ENCODE results near the gene MRPS27.
"Not testable (repeated sequence)": the region's sequence is repeated elsewhere in the genome, so short reads cannot be mapped to it uniquely, and the experiment has no call there.

MRPS27 gene

GRCh38 chr5:72325566-72326305 lies 5.7 kb upstream of the MRPS27 start:
- no peak for DNase-seq

DNA sequence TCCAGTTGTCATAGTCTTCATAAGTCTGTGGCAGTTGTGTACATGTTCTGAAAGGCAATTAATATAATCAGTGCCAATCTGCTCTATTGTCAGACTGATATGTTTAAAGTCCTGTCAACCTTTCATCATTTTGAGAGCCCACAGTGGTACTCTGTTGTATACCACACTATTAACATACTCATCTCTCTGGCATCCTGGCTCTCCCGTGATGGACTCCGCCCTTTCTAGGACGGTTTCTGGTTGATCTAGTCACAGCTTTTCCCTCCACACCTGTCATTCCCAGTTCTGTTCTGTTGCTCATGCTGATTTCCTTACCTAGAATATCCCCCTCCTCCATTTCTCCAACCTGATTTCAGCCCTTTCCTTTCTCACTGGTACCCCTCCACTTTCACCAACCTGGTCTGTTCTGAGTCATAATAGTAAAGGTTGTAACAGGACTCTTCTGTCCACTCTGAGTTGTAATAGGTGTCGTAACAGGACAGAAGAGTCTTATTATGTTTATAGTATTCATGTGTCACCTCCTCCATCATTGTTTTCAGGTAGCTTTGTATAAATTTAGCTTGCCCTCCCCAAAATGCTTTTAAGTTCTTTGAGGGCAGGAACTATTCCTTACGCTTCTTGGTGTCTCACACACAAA lies 4.3 kb upstream of the MRPS27 start:
- no peak for DNase-seq

DNA sequence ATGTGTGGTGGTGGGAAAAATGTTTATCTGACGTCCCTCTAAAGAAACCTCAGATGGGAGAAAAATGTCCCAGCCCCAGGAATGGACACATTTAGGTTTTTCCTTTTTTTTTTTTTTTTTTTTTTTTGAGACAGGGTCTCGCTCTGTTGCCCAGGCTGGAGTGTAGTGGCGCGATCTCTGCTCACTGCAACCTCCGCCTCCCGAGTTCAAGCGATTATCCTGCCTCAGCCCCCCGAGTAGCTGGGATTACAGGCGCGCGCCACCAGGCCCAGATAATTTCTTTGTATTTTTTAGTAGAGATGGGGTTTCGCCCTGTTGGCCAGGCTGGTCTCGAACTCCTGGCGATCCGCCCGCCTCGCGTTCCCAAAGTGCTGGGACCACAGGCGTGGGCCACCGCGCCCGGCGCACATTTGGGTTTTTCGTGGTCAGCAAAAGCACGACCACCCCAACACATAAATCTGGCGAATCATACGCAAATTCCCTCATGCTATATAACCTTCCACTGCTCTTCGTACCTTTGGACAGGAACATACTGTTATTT lies 535 bp downstream of the MRPS27 start:
- DNase-seq: not testable (repeated sequence)

DNA sequence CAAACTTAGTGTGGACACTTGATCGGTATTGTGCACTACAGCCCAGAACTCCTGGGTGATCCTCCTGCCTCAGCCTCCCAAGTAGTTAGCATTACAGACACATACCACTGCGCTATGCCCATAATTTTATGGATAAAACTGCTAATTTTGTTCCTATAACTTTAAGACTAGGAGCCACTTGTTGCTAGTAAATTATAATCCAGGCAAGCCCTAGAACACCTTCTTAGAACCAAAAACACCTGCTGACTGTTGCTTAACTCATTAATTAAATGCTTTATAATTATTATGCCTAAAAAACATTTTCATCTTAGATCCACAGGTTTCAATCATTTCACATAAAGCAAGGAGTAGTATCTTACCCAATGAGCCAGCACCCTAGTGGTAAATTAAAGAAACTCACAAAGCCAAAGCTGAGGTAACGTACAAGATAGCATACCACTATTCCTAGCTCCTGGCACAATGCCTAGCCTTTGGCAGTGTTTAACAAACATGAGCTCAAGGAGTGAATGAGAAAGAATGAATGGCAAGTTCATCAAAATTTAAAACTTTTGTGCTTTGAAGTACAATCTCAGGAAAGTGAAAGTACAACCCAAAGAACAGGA lies 5.4 kb downstream of the MRPS27 start:
- DNase-seq: peak; percentile 18 to 26

DNA sequence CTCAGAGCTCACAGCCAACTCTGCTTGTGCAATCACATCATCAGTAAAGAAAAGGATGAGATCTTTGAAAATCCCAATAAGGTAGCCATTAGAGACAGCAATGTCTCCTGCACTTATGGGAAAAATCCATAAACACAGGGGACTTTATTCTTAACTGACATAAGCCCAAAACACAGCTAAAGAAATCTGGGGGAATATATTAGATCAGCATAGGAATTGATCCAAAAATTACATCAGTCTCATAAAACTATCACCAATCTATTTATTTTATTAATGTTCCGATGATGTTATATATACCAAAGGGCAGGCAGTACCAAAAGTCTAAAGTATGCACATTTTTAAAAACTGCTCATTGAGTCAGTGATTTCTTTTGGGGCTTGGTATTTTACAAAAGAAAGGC lies 6.9 kb downstream of the MRPS27 start:
- no peak for DNase-seq

GRCh38 chr5:72308853-72309191 lies 11.2 kb downstream of the MRPS27 start:
- DNase-seq: no peak

DNA sequence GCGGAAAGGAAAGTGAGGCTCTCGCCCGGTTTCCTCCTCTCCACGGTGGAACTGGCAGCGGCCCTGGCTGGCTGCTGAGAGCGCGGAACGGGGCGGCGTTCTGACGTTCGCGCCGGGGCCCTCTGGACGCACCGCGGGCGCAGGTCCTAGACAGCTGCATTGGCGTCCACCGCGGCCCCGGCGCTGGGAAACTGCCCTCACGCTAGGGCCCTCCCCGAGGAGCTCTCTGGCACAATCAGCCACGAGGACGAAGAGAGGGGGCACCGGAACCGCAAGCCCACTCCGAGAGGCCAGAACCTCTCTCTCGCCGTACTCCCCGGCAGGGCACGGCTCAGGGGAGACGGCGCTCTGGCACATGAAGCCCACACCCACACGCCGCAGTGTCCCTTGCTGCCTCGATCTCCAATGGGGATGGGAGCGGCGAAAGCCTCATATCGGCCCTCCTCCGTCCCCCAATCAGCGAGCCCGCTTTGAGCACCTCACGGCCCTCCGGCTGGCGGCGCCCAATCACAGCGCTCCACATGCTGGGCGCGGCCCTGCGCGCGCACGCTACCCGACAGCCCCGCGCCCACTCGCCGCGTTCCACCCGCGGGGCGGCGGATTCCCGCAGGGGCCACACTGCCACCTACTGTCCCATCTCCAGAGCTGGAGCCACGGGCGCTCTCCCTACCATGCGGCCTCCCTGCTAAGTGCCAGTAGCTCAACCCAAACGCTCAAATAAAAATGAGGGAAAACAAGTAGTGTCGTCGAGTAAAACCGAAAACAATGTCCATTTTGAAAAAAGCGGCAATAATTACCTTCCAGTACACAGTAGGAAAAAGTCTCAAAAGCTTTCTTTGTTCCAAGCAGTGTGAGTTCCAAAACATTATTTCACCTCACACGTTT lies 11.8 kb downstream of the MRPS27 start:
- DNase-seq: peak; percentile 83 to 91

DNA sequence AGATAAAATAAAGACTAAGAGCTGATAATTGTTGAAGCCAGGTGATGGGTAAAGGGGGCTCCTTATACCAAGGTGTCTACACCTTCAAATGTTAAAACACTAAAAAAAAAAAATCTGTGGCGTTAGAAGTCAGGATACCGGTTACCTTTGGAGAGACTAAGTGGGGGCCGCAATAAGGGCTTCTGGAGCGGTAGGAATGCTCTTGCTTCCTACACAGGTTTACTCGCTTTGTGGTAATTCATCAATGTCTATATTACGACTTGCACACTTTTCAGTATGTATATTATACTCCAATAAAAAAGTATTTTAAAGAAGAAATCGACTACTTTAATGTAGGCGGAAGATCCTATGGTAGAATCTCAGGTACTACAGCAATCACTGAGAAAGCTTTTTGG lies 12.5 kb downstream of the MRPS27 start:
- DNase-seq: no peak

- no peak for DNase-seq
Observed at GRCh38 chr5:72305194-72306142, 14.6 kb downstream of the MRPS27 start.

DNA sequence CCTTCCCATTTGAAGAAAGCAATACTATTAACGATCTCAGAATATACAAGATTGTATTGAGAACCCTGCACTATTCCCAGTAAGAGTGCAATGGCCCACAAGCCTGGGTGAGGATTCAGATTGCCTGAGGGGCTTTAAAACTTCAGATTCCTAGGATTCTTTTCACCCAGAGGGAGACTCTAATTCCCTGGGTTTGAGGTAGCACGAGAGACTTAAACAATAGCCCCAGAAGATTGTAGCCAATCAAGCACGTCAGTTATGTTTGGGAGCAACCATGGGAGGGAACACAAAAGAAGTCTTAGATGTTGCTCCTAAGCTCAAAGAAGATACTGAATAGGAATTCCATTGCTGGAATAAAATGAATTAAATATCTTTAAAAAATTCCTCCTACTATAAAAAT lies 17.9 kb downstream of the MRPS27 start:
- DNase-seq: no peak

DNA sequence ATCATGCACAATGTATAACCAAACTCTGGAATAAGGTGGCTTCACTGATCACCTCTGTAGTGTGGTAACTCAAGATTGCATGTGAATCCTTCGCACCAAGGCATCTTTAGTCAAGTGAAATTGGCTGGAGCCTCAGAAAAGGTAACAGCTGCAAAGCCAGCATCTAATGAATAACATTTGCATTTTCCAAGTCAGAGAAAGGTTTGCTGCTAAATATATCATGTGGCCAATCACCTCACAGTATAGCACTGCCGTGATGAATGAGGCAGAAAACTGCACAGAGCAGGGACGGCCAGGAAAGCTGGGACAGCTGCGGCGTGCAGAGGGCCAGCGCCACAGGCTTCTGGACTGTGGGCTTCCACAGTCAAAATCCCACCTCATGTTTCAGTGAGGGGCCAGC lies 18.5 kb downstream of the MRPS27 start:
- DNase-seq: no peak

GRCh38 chr5:72300590-72301339 lies 19.3 kb downstream of the MRPS27 start:
- DNase-seq: no peak

- DNase-seq: no peak
Observed at GRCh38 chr5:72298711-72299110, 21.3 kb downstream of the MRPS27 start.

DNA sequence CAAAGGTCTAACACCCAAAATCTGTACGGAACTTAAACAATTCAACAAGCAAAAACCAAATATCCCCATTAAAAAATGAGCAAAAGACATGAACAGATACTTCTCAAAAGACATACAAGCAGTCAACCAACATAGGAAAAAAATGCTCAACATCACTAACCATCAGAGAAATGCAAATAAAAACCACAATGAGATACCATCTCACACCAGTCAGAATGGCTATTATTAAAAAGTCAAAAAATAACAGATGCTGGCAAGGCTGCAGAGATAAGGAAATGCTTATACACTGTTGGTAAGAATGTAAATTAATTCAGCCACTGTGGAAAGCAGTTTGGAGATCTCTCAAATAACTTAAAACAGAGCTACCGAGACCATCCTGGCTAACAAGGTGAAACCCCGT lies 21.9 kb downstream of the MRPS27 start:
- not testable (repeated sequence) for DNase-seq

DNA sequence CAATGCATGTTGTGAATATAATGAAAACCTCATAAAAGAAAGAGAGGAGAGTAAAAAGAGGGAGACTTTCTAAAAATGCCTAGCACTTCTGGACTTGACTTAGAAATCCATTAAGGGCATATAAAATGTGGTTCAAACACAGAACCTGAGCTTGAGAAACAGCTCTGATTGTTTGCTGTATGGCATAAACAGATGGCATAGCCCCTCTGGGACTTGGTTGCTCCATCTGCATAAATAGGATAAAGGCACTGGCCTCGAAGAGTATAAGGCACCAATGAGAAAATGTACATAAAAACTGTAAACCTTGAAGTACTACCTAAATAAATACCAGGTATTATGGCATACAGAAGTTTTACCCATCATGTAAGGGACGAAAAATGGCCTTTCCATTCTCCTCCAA lies 23.8 kb downstream of the MRPS27 start:
- DNase-seq: no peak

DNA sequence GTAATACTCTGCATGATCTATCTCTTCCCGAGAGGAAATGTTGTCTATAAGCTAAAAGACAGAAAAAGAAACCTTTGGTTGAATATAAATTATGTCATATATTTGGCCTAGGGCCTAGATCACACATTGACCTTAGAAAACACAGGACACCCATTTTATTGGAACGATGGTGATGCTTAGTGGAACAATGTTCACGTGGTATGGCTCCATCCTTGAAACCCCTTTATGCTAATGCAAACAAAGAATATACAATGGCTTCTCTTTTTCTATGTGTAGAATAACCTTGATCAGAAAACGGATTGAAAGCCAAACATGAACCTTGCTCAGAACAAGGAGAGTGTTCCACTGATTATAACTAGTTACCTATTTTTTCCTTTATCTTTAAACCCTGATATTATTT lies 24.5 kb downstream of the MRPS27 start:
- no peak for DNase-seq

DNA sequence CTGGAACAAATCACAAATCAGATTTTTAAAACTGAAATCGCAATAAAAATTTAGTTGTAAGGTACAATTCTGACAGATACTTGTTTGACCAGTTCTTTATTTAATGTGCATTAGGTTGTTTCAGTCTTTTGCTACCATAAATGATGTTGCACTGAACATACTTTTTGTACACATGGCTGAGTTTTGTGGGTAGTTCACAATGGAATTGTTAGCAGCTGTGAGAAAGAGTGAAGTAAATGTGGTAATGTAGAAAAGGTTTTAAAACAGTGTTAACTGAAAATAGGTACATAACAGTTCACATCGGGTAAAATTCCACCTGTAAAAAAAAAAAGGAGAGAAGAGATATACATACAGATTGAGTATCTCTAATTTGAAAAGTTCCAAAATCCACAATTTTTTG lies 25.6 kb downstream of the MRPS27 start:
- DNase-seq: no peak

GRCh38 chr5:72293495-72294055 lies 26.5 kb downstream of the MRPS27 start:
- no peak for DNase-seq

DNA sequence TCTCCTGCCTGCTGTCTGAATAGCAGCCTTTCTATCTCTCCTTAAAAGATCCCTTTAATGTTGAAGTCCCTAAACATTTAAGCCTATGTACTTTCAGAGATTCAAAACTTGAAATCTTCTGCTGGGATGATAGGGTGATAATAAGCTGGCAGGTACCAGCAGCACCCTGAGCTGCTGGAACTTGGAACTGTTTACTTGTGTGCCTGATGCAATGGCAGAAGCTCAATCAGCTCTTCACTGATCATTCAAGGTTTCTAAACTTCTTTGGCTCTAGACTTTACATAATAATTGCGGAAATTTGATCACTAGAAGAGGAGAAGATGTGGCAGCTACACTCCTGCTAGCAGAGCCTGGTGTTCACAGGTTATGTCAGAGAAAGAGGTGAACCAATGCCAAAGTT lies 27.6 kb downstream of the MRPS27 start:
- no peak for DNase-seq

- DNase-seq: no peak
Observed at GRCh38 chr5:72291601-72292000, 28.4 kb downstream of the MRPS27 start.

All from AML-193 (cell line).